Gastrocnemius medialis (tissue), 4 donors: ENCODE data around the gene FNTB. TPM values are rescaled to one million over a fixed set of nuclear protein-coding genes. Genes with fewer than 3 reads are reported as not detected.
"Not testable (repeated sequence)": the region's sequence is repeated elsewhere in the genome, so short reads cannot be mapped to it uniquely, and the experiment has no call there.

ENCODE experiments used
- ATAC-seq, 2 donors: fragments of 150-250 bp; one replicate each; pipeline ENCODE4 v1.9.1; 2016
- DNase-seq, 2 donors: peaks; one replicate each; pipeline ENCODE4 v3.0.0-alpha.2; 2019
- H3K27ac ChIP-seq, 4 donors: fragments of 200-600 bp; sonication (generic); 1 replicate in 1 of 4; 2 replicates in 3 of 4; pipeline ENCODE4 v1.5.1; 2016 to 2018; ENCODE audit warnings: mild to moderate bottlenecking in 2 of 4, moderate library complexity in 1 of 4
- H3K27me3 ChIP-seq, 3 donors: fragments of 200-600 bp; sonication (generic) in 2 of 3; 1 replicate in 1 of 3; 2 replicates in 2 of 3; pipeline versions ENCODE4 v1.5.1 to v1.6.0; 2016 to 2019; ENCODE audit warnings: mild to moderate bottlenecking in 1 of 3, moderate library complexity in 1 of 3
- H3K36me3 ChIP-seq, 2 donors: fragments of 200-600 bp; sonication (generic) in 1 of 2; one replicate each; pipeline ENCODE4 v1.5.1; 2017 to 2018
- H3K4me1 ChIP-seq, 2 donors: fragments of 200-600 bp; sonication (generic) in 1 of 2; one replicate each; pipeline ENCODE4 v1.5.1; 2016 to 2017; ENCODE audit warnings: mild to moderate bottlenecking in 2 of 2
- H3K4me3 ChIP-seq, 4 donors: fragments of 200-600 bp; sonication (generic) in 3 of 4; 1 replicate in 1 of 4; 2 replicates in 3 of 4; pipeline ENCODE4 v1.5.1; 2016 to 2019; ENCODE audit warnings: mild to moderate bottlenecking in 2 of 4
- H3K9me3 ChIP-seq, 3 donors: fragments of 200-600 bp; sonication (generic) in 2 of 3; 1 replicate in 1 of 3; 2 replicates in 2 of 3; pipeline ENCODE4 v1.5.1; 2016 to 2019
- CTCF ChIP-seq, 5 experiments: fragments of 450-650 bp in 3 of 5; fragments of 200-600 bp in 2 of 5; sonication (generic) in 2 of 5; IDR thresholded peaks in 4 of 5; conservative IDR thresholded peaks in 1 of 5; 1 replicate in 4 of 5; 2 replicates in 1 of 5; pipeline ENCODE4 v1.5.1; 2016 to 2019; ENCODE audit warnings: antibody characterized with exemption in 5 of 5, mild to moderate bottlenecking in 3 of 5, moderate library complexity in 3 of 5
- POLR2A ChIP-seq, 2 donors: fragments of 450-650 bp; IDR thresholded peaks; one replicate each; pipeline ENCODE4 v1.6.1; 2017; ENCODE audit warnings: antibody characterized with exemption in 2 of 2, mild to moderate bottlenecking in 2 of 2, moderate library complexity in 2 of 2
- in situ Hi-C, 4 donors: fragments of 200-750 bp; cut with MboI; loops; one replicate each; pipeline versions ENCODE4 v1.15.0 to v1.8.0; 2017; ENCODE audit warnings: low sequenced_read_pairs in 4 of 4
- intact Hi-C: fragments of 100-400 bp; cut with DNase I; formaldehyde crosslinking; loops from one replicate; pipeline ENCODE4 v1.15.1; 2023; ENCODE audit warnings: low total_unique reads
- total RNA-seq, 4 donors: library from RNA; depleted of rRNA; stranded (reverse); fragments of >200 nt; gene quantifications; one replicate each; pipeline versions ENCODE4 v1.1.0 to v1.2.3, GENCODE V29; 2016

The FNTB gene
- total RNA-seq, 4 donors from 2014 or later, result 6.1 to 40.6 (median 18.0) TPM

- ATAC-seq, result no peak
- Histone ChIP-seq H3K4me1 (peaks cover 15 to 36% of the 10 kb centered on the region in 2 donors), H3K27me3 (no peaks in the 10 kb centered on the region), H3K27ac (peak overlapping the region in 1 of 4 donors; percentile 89), H3K36me3 (peaks cover 0 to 13% of the 10 kb centered on the region in 2 donors), H3K9me3 (no peaks in the 10 kb centered on the region), H3K4me3 (no peak overlapping the region)
- TF ChIP-seq POLR2A (IDR thresholded peaks at IDR 0.05), result no peak
- TF ChIP-seq CTCF (IDR thresholded peaks at IDR 0.05 in 4 of 5, conservative IDR thresholded peaks at IDR 0.05 in 1 of 5), result no peak
- DNase-seq, result no peak
- in situ Hi-C loops (no loop called here), intact Hi-C loops (no loop called here)
Observed at GRCh38 chr14:65028937-65029336, 42.2 kb downstream of the FNTB start.

GRCh38 chr14:65031321-65031720, 44.6 kb downstream of the FNTB start:
- H3K27me3 ChIP-seq, in situ Hi-C loops: not testable (repeated sequence)
- intact Hi-C loops, result loop anchor here (5.0 kb wide), 1 partner anchor 524 kb away; no protein-coding TSS in a partner anchor

GRCh38 chr14:65032319-65032718, 45.6 kb downstream of the FNTB start:
- DNase-seq (peak; percentile 91 to 92), ATAC-seq (peak; percentile 97 to 98)
- peak overlapping the region; percentile 23 to 39 (median 33) for H3K4me3 ChIP-seq
- H3K27ac ChIP-seq, result peak overlapping the region; percentile 80 to 89 (median 86)
- peak; percentile 51 to 54 for TF ChIP-seq POLR2A (IDR thresholded peaks at IDR 0.05)
- TF ChIP-seq CTCF (IDR thresholded peaks at IDR 0.05 in 4 of 5, conservative IDR thresholded peaks at IDR 0.05 in 1 of 5), result no peak
- in situ Hi-C loops, result no loop called here
- H3K27me3 ChIP-seq, result no peaks in the 10 kb centered on the region
- H3K36me3 ChIP-seq, result peaks cover 0 to 12% of the 10 kb centered on the region in 2 donors
- H3K9me3 ChIP-seq, result no peaks in the 10 kb centered on the region
- H3K4me1 ChIP-seq, result peaks cover 12 to 16% of the 10 kb centered on the region in 2 donors
- intact Hi-C loops, result loop anchor here (2.0 to 5.0 kb wide), 2 partner anchors 208 to 525 kb away; no protein-coding TSS in a partner anchor

More at GRCh38 chr14:65031321-65031720, 44.6 kb downstream of the FNTB start:
- ATAC-seq, H3K4me3 ChIP-seq, H3K9me3 ChIP-seq: not testable (repeated sequence)
- Histone ChIP-seq H3K27ac (peak overlapping the region; percentile 80 to 89 (median 86)), H3K4me1 (peaks cover 12 to 16% of the 10 kb centered on the region in 2 donors), H3K36me3 (peaks cover 0 to 13% of the 10 kb centered on the region in 2 donors)
- peak in 1 of 2 donors; percentile 32 for DNase-seq

- H3K27me3 ChIP-seq, result no peaks in the 10 kb centered on the region
- in situ Hi-C loops (no loop called here), intact Hi-C loops (loop anchor here (2.0 to 5.0 kb wide), 2 partner anchors 208 to 526 kb away; no protein-coding TSS in a partner anchor)
- TF ChIP-seq CTCF (IDR thresholded peaks at IDR 0.05 in 4 of 5, conservative IDR thresholded peaks at IDR 0.05 in 1 of 5), result no peak
- peaks cover 0 to 6% of the 10 kb centered on the region in 2 donors for H3K36me3 ChIP-seq
- H3K4me1 ChIP-seq, result peaks cover 12 to 16% of the 10 kb centered on the region in 2 donors
- H3K4me3 ChIP-seq, result no peak overlapping the region
- ATAC-seq (no peak), DNase-seq (no peak)
- H3K9me3 ChIP-seq, result no peaks in the 10 kb centered on the region
- peak overlapping the region; percentile 80 to 89 (median 86) for H3K27ac ChIP-seq
Observed at GRCh38 chr14:65033181-65033580, 46.5 kb downstream of the FNTB start.

GRCh38 chr14:65034021-65034420, 47.3 kb downstream of the FNTB start:
- Histone ChIP-seq H3K27ac (no peak overlapping the region), H3K4me1 (peaks cover 12 to 16% of the 10 kb centered on the region in 2 donors), H3K9me3 (no peaks in the 10 kb centered on the region), H3K36me3 (peaks cover 0 to 6% of the 10 kb centered on the region in 2 donors), H3K4me3 (no peak overlapping the region), H3K27me3 (no peaks in the 10 kb centered on the region)
- TF ChIP-seq CTCF (IDR thresholded peaks at IDR 0.05 in 4 of 5, conservative IDR thresholded peaks at IDR 0.05 in 1 of 5) (no peak), POLR2A (IDR thresholded peaks at IDR 0.05) (no peak)
- DNase-seq (no peak), ATAC-seq (no peak)
- in situ Hi-C loops, result no loop called here
- intact Hi-C loops, result loop anchor here (5.0 kb wide), 1 partner anchor 527 kb away; no protein-coding TSS in a partner anchor
